ENCODE measurements around the gene ARHGAP24.

Gene ARHGAP24

GRCh38 chr4:85431156-85431555, 43.8 kb upstream of the ARHGAP24 start:
- H3K4me1 ChIP-seq (ENCODE audit: control insufficient read depth, low read depth, low read length), result no peaks in the 10 kb centered on the region
- WGBS (ENCODE audit: extremely low coverage, insufficient coverage, low lambda C conversion rate), result no CpG with 5 or more reads among the region's 3 CpGs
- H3K4me2 ChIP-seq (ENCODE audit: low read length), result no peak overlapping the region

GRCh38 chr4:85431881-85432485, 43.0 kb upstream of the ARHGAP24 start:
- no peaks in the 10 kb centered on the region for H3K27me3 ChIP-seq (ENCODE audit: insufficient read depth, low read length, poor library complexity)
- no CpG with 5 or more reads among the region's 1 CpG for WGBS (ENCODE audit: extremely low coverage, insufficient coverage, low lambda C conversion rate)
- no peak overlapping the region for H3K9ac ChIP-seq (ENCODE audit: low read length)
- no peaks in the 10 kb centered on the region for H3K79me1 ChIP-seq (ENCODE audit: low read length)
- no peak for DNase-seq
- H2BK120ac ChIP-seq (ENCODE audit: low read depth, low read length), result peak overlapping the region; percentile 45
- no peak overlapping the region for H3K23ac ChIP-seq (ENCODE audit: low read length)
- H4K5ac ChIP-seq (ENCODE audit: low read length), result no peak overlapping the region
- H3K56ac ChIP-seq (ENCODE audit: low read length), result no peak overlapping the region
- H2BK15ac ChIP-seq (replicated peaks; ENCODE audit: low read depth), result no peak overlapping the region
- H3K4me2 ChIP-seq (ENCODE audit: low read length), result no peak overlapping the region
- no peaks in the 10 kb centered on the region for H3K79me2 ChIP-seq (ENCODE audit: control insufficient read depth, insufficient read depth, low read length)
- H3K4ac ChIP-seq (ENCODE audit: low read depth, low read length), result no peak overlapping the region
- H2AK5ac ChIP-seq (ENCODE audit: low read length), result no peak overlapping the region
- no peaks in the 10 kb centered on the region for H3K36me3 ChIP-seq (ENCODE audit: control insufficient read depth, insufficient read depth, low read length)
- H3K4me3 ChIP-seq (ENCODE audit: low read length), result no peak overlapping the region
- H3K4me1 ChIP-seq (ENCODE audit: control insufficient read depth, low read depth, low read length), result no peaks in the 10 kb centered on the region
- H3K18ac ChIP-seq (ENCODE audit: low read length), result peak overlapping the region; percentile 39
- no peak overlapping the region for H4K8ac ChIP-seq (ENCODE audit: low read depth, low read length)
- H3K27ac ChIP-seq (ENCODE audit: low read depth, low read length), result no peak overlapping the region
- no peak overlapping the region for H2BK5ac ChIP-seq (ENCODE audit: low read length)

More at GRCh38 chr4:85431156-85431555, 43.8 kb upstream of the ARHGAP24 start:
- Histone ChIP-seq H3K79me2 (ENCODE audit: control insufficient read depth, insufficient read depth, low read length) (no peaks in the 10 kb centered on the region), H3K18ac (ENCODE audit: low read length) (no peak overlapping the region), H2AK5ac (ENCODE audit: low read length) (no peak overlapping the region), H3K9ac (ENCODE audit: low read length) (no peak overlapping the region), H2BK5ac (ENCODE audit: low read length) (no peak overlapping the region), H3K4me3 (ENCODE audit: low read length) (no peak overlapping the region), H2BK120ac (ENCODE audit: low read depth, low read length) (no peak overlapping the region), H3K27me3 (ENCODE audit: insufficient read depth, low read length, poor library complexity) (no peaks in the 10 kb centered on the region), H3K79me1 (ENCODE audit: low read length) (no peaks in the 10 kb centered on the region), H4K5ac (ENCODE audit: low read length) (no peak overlapping the region), H4K8ac (ENCODE audit: low read depth, low read length) (no peak overlapping the region), H3K4ac (ENCODE audit: low read depth, low read length) (no peak overlapping the region), H3K23ac (ENCODE audit: low read length) (no peak overlapping the region), H2BK15ac (replicated peaks; ENCODE audit: low read depth) (no peak overlapping the region), H3K27ac (ENCODE audit: low read depth, low read length) (no peak overlapping the region), H3K56ac (ENCODE audit: low read length) (no peak overlapping the region), H3K36me3 (ENCODE audit: control insufficient read depth, insufficient read depth, low read length) (no peaks in the 10 kb centered on the region)
- no peak for DNase-seq

DNA sequence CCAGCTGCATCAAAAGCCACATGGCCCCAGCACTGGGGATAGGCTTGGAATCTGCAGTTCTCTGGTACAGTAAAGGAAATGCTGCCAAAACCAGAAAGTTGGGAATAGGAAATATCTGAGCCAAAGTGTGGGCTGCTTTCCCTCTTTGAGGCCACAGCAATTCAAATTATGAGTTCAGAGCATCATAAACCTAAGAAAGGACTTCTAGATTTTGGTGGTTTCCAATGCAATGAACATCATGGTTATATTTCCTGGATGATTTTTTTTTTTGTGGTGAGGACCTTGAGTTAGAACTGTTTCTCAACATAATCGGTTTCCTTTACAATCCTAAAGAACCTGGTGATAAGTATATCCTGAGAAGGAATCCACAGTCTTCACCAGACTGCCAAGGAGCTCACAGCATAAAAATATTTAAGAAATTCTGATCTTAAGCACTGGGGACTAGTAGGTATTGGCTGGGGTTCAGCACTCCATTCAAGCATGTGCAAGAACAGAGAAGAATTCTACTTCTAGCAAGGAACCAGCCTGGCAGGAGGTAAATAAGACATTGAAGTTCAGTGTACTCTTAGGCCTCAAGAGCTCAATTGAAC, 29.8 kb upstream of the ARHGAP24 start:
- H3K4ac ChIP-seq (ENCODE audit: low read depth, low read length), result no peak overlapping the region
- H2BK5ac ChIP-seq (ENCODE audit: low read length), result no peak overlapping the region
- H3K4me1 ChIP-seq (ENCODE audit: control insufficient read depth, low read depth, low read length), result no peaks in the 10 kb centered on the region
- H3K79me2 ChIP-seq (ENCODE audit: control insufficient read depth, insufficient read depth, low read length), result no peaks in the 10 kb centered on the region
- no peak for DNase-seq
- H3K18ac ChIP-seq (ENCODE audit: low read length), result no peak overlapping the region
- H4K5ac ChIP-seq (ENCODE audit: low read length), result no peak overlapping the region
- H3K4me3 ChIP-seq (ENCODE audit: low read length), result no peak overlapping the region
- H3K23ac ChIP-seq (ENCODE audit: low read length), result no peak overlapping the region
- no peak overlapping the region for H2AK5ac ChIP-seq (ENCODE audit: low read length)
- WGBS (ENCODE audit: extremely low coverage, insufficient coverage, low lambda C conversion rate), result no CpG with 5 or more reads among the region's 1 CpG
- H2BK120ac ChIP-seq (ENCODE audit: low read depth, low read length), result no peak overlapping the region
- H4K8ac ChIP-seq (ENCODE audit: low read depth, low read length), result no peak overlapping the region
- H3K36me3 ChIP-seq (ENCODE audit: control insufficient read depth, insufficient read depth, low read length), result no peaks in the 10 kb centered on the region
- no peaks in the 10 kb centered on the region for H3K27me3 ChIP-seq (ENCODE audit: insufficient read depth, low read length, poor library complexity)
- no peak overlapping the region for H2BK15ac ChIP-seq (replicated peaks; ENCODE audit: low read depth)
- no peak overlapping the region for H3K4me2 ChIP-seq (ENCODE audit: low read length)
- H3K27ac ChIP-seq (ENCODE audit: low read depth, low read length), result no peak overlapping the region
- H3K9ac ChIP-seq (ENCODE audit: low read length), result no peak overlapping the region
- no peak overlapping the region for H3K56ac ChIP-seq (ENCODE audit: low read length)
- no peaks in the 10 kb centered on the region for H3K79me1 ChIP-seq (ENCODE audit: low read length)

DNA sequence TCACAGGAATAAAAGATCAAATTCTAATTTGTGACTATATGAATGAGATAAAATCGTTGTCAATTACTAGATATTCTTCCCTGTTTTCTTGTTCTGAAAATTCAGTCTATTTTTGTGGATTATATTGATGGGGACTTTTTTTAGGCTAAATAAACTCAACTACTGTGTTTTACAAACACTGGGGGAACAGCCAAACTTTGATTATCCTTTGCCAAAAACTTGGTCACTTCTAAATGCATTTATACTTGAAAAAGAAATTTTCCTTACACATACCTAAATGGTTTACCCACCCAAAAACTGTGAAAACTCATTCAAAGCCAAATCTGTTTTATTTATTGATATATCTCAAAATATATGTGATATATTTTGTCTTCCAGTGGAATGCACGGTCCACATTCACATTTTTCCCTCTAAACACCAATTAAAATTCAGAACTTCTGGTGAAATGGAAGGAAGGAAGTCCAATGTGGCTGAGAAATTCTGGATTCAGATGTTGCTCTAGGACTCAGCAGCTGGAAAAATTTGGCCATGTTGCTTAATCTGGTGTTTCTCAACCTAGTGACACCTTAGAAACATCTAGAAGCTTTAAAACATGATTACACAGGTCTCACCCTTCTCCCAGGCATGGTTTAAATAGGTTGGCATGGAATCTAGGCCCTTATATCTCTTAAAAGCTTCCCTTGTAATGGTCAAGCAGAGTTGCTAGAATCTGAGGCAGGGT, 28.6 kb upstream of the ARHGAP24 start:
- H3K4me1 ChIP-seq (ENCODE audit: control insufficient read depth, low read depth, low read length), result no peaks in the 10 kb centered on the region
- no peak overlapping the region for H2BK5ac ChIP-seq (ENCODE audit: low read length)
- no CpG with 5 or more reads among the region's 2 CpGs for WGBS (ENCODE audit: extremely low coverage, insufficient coverage, low lambda C conversion rate)

GRCh38 chr4:85448906-85449890, 25.8 kb upstream of the ARHGAP24 start:
- H3K4ac ChIP-seq (ENCODE audit: low read depth, low read length), result no peak overlapping the region
- H3K79me1 ChIP-seq (ENCODE audit: low read length), result no peaks in the 10 kb centered on the region
- no peak overlapping the region for H2BK5ac ChIP-seq (ENCODE audit: low read length)
- no peak overlapping the region for H3K56ac ChIP-seq (ENCODE audit: low read length)
- no peaks in the 10 kb centered on the region for H3K36me3 ChIP-seq (ENCODE audit: control insufficient read depth, insufficient read depth, low read length)
- no peak overlapping the region for H3K4me2 ChIP-seq (ENCODE audit: low read length)
- H4K5ac ChIP-seq (ENCODE audit: low read length), result no peak overlapping the region
- H3K27ac ChIP-seq (ENCODE audit: low read depth, low read length), result no peak overlapping the region
- H3K79me2 ChIP-seq (ENCODE audit: control insufficient read depth, insufficient read depth, low read length), result no peaks in the 10 kb centered on the region
- H3K18ac ChIP-seq (ENCODE audit: low read length), result no peak overlapping the region
- no peak overlapping the region for H2AK5ac ChIP-seq (ENCODE audit: low read length)
- H3K4me3 ChIP-seq (ENCODE audit: low read length), result no peak overlapping the region
- no peaks in the 10 kb centered on the region for H3K27me3 ChIP-seq (ENCODE audit: insufficient read depth, low read length, poor library complexity)
- no peak overlapping the region for H2BK120ac ChIP-seq (ENCODE audit: low read depth, low read length)
- WGBS (ENCODE audit: extremely low coverage, insufficient coverage, low lambda C conversion rate), result no CpG with 5 or more reads among the region's 6 CpGs
- no peak overlapping the region for H3K23ac ChIP-seq (ENCODE audit: low read length)
- no peak overlapping the region for H4K8ac ChIP-seq (ENCODE audit: low read depth, low read length)
- H2BK15ac ChIP-seq (replicated peaks; ENCODE audit: low read depth), result no peak overlapping the region
- DNase-seq, result no peak
- no peaks in the 10 kb centered on the region for H3K4me1 ChIP-seq (ENCODE audit: control insufficient read depth, low read depth, low read length)
- no peak overlapping the region for H3K9ac ChIP-seq (ENCODE audit: low read length)

More for the DNA sequence above, 28.6 kb upstream of the ARHGAP24 start:
- Histone ChIP-seq H3K27me3 (ENCODE audit: insufficient read depth, low read length, poor library complexity) (no peaks in the 10 kb centered on the region), H3K18ac (ENCODE audit: low read length) (no peak overlapping the region), H3K27ac (ENCODE audit: low read depth, low read length) (no peak overlapping the region), H3K56ac (ENCODE audit: low read length) (no peak overlapping the region), H3K79me2 (ENCODE audit: control insufficient read depth, insufficient read depth, low read length) (no peaks in the 10 kb centered on the region), H3K4me3 (ENCODE audit: low read length) (no peak overlapping the region), H3K79me1 (ENCODE audit: low read length) (no peaks in the 10 kb centered on the region), H3K9ac (ENCODE audit: low read length) (no peak overlapping the region), H3K4me2 (ENCODE audit: low read length) (no peak overlapping the region), H2AK5ac (ENCODE audit: low read length) (no peak overlapping the region), H2BK120ac (ENCODE audit: low read depth, low read length) (no peak overlapping the region), H4K8ac (ENCODE audit: low read depth, low read length) (no peak overlapping the region), H2BK15ac (replicated peaks; ENCODE audit: low read depth) (no peak overlapping the region), H4K5ac (ENCODE audit: low read length) (no peak overlapping the region), H3K36me3 (ENCODE audit: control insufficient read depth, insufficient read depth, low read length) (no peaks in the 10 kb centered on the region), H3K4ac (ENCODE audit: low read depth, low read length) (no peak overlapping the region), H3K23ac (ENCODE audit: low read length) (no peak overlapping the region)
- DNase-seq, result no peak

Measured in mesendoderm (in vitro differentiated cells).